ENCODE data around the gene NUP98.

Gene NUP98

GRCh38 chr11:3732671-3733436, 64.5 kb downstream of the NUP98 start:
- DNase-seq, result no peak

- DNase-seq, result no peak
These were observed 74.2 kb downstream of the NUP98 start for GRCh38 chr11:3723014-3723708.

GRCh38 chr11:3722100-3722499, 75.3 kb downstream of the NUP98 start:
- DNase-seq, result no peak

- no peak for DNase-seq
These were observed 76.4 kb downstream of the NUP98 start for GRCh38 chr11:3720997-3721396.

- no peak for DNase-seq
These were observed 85.1 kb downstream of the NUP98 start for GRCh38 chr11:3712274-3712673.

- no peak for DNase-seq
These were observed 86.7 kb downstream of the NUP98 start for GRCh38 chr11:3710485-3711259.

- no peak for DNase-seq
These were observed 87.4 kb downstream of the NUP98 start for GRCh38 chr11:3709977-3710376.

GRCh38 chr11:3707176-3707575, 90.2 kb downstream of the NUP98 start:
- no peak for DNase-seq

- no peak for DNase-seq
These were observed 94.0 kb downstream of the NUP98 start for GRCh38 chr11:3703383-3703782.

GRCh38 chr11:3700910-3701309, 96.4 kb downstream of the NUP98 start:
- no peak for DNase-seq

GRCh38 chr11:3700410-3700809, 96.9 kb downstream of the NUP98 start:
- DNase-seq, result no peak

- DNase-seq, result no peak
These were observed 110.6 kb downstream of the NUP98 start for GRCh38 chr11:3686751-3687150.

GRCh38 chr11:3685923-3686322, 111.4 kb downstream of the NUP98 start:
- no peak for DNase-seq

- DNase-seq, result peak; percentile 20
These were observed 112.6 kb downstream of the NUP98 start for GRCh38 chr11:3684819-3685172.

- no peak for DNase-seq
These were observed 113.1 kb downstream of the NUP98 start for GRCh38 chr11:3684129-3684818.

GRCh38 chr11:3683039-3683438, 114.3 kb downstream of the NUP98 start:
- no peak for DNase-seq

GRCh38 chr11:3679077-3679476, 118.3 kb downstream of the NUP98 start:
- DNase-seq, result no peak

GRCh38 chr11:3675971-3676370, 121.4 kb downstream of the NUP98 start:
- DNase-seq, result no peak

GRCh38 chr11:3674189-3674588, 123.2 kb downstream of the NUP98 start:
- no peak for DNase-seq

- DNase-seq, result no peak
These were observed 125.8 kb downstream of the NUP98 start, which contains the start of gene CHRNA10 for GRCh38 chr11:3671334-3672254. Gene CHRNA10 (minus strand): TSS chr11:3671384. CDS start chr11:3671312, 72 bp downstream.

GRCh38 chr11:3669742-3670183, 127.6 kb downstream of the NUP98 start:
- DNase-seq, result no peak

GRCh38 chr11:3669128-3669527, 128.2 kb downstream of the NUP98 start:
- no peak for DNase-seq
